AG10803 (cell line): ENCODE measurements around the gene ACVR1B.

Source experiments
- DNase-seq: peaks from one replicate; pipeline ENCODE4 v3.0.0; 2010; ENCODE audit warnings: low read depth
- H3K4me3 ChIP-seq: 2 replicates; pipeline ENCODE4 v1.5.1; 2011; ENCODE audit warnings: mild to moderate bottlenecking, low read length, control low read depth
- TF ChIP-seq, protein P1 (sequence below): conservative IDR thresholded peaks from 2 replicates; pipeline ENCODE4 v1.5.1; 2011; ENCODE audit warnings: mild to moderate bottlenecking, low read length, control low read depth, inconsistent platforms

The ACVR1B gene

DNA sequence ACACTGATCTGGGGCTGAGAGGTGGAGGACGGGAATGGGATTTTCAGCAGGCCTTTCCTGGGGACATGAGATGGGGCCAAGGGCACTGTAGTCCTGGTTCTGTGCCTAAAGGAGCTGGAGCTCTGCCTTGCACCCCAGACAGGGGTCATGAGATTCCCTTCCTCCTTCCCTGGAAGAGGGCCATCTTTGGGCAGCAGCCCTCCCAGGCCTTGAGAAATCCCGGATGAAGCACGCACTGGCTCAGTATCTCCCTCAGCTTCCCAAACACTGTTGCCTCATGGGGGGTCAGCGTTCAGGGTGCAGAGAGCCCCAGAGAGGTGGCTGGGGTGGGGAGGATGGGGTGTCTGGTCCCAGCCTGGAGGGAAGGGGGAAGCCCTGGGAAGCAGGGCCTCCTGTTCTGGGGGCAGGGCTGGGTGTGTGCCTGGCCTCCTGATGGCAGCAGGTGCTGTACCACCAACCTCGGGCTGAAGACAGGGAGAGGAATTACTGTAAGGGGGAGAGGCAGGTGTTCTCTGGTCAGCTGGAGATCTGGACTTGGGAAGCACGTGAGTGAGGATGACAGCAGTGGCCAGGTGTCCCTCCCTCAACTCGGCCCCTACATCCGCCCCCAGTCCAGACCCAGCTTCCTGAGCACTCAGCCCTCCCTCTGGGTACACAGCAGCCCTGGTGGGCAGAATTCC lies 91.3 kb downstream of the ACVR1B start:
- TF ChIP-seq, protein P1, sequence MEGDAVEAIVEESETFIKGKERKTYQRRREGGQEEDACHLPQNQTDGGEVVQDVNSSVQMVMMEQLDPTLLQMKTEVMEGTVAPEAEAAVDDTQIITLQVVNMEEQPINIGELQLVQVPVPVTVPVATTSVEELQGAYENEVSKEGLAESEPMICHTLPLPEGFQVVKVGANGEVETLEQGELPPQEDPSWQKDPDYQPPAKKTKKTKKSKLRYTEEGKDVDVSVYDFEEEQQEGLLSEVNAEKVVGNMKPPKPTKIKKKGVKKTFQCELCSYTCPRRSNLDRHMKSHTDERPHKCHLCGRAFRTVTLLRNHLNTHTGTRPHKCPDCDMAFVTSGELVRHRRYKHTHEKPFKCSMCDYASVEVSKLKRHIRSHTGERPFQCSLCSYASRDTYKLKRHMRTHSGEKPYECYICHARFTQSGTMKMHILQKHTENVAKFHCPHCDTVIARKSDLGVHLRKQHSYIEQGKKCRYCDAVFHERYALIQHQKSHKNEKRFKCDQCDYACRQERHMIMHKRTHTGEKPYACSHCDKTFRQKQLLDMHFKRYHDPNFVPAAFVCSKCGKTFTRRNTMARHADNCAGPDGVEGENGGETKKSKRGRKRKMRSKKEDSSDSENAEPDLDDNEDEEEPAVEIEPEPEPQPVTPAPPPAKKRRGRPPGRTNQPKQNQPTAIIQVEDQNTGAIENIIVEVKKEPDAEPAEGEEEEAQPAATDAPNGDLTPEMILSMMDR: no peak
- DNase-seq: no peak

DNA sequence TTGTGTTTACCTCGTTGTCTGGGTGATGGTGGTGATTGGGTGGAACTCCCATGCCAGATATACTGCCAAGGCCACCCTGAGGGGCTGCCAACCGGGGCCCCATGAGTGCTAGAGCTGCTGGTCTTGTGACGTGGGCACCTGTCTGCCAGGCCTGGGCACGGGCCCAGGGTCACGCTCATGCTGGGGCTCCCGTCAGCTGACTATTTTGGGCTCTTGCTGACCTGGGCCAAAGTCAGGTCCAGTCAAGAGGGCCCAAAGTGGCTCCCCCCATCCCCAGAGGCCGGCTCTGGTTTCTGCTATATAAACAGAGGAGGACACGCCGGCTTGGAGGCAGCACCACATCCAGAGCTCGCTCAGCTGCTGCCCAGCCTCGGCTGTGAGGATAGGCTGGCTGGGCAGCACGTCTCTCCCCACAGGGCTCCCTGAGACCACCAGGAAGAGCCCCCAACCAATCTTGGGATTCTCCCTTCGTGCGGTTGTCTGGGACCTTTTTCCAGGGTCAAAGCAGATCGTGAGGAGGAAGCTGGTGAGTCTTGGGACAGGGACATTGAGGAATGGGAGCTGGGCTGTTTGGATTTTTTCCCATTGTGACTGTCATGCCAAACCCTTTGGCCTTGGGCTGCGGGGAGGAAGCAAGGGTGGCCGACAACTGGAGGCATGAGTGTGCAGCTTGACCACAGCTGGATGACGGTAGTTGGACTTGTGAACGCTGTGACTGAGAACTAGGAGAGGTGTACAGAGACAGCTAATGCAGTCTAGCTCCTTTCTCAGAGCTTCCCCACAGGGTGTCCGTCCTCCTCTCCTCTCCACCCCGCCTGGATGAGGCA lies 92.1 kb downstream of the ACVR1B start:
- peak; percentile 83 for DNase-seq
- peak overlapping the region; percentile 15 for H3K4me3 ChIP-seq
- TF ChIP-seq, protein P1: no peak

More for the DNA sequence above, 91.3 kb downstream of the ACVR1B start:
- no peak overlapping the region for H3K4me3 ChIP-seq

DNA sequence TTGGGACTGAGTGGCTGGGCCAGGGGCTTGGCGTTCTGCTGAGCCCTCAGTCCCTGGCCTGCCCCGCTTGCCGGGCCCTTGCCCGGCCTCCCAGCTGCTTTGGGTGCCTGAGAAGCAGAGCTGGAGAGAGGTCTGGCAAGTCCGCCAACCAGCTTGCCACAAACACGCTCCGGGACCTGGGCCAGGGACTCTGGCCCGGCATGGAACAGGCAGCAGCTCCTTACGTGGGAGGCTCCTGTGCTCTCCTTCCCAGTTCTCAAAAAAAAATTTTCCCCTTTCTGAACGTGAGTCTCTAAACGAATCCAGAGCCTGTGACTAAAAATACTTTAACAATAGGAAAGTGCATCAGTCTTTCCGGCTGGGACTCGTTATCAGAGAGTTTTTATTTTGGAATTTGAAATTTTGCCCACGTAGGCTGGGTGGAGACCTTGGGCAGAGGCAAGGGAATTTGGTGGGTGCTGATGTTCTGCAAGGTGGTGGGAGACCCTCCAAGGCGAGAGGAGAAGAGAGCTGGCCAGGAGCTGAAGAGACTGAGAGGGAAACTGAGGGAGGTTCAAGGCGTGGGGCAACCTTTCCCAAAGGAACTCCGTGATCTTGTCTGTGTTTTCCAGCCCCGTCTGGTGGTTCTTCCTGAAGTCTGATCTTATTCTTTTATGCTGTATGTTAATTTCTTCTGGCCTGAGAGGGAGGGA lies 92.9 kb downstream of the ACVR1B start:
- TF ChIP-seq, protein P1: no peak
- peak overlapping the region; percentile 15 for H3K4me3 ChIP-seq
- DNase-seq: peak; percentile 98

DNA sequence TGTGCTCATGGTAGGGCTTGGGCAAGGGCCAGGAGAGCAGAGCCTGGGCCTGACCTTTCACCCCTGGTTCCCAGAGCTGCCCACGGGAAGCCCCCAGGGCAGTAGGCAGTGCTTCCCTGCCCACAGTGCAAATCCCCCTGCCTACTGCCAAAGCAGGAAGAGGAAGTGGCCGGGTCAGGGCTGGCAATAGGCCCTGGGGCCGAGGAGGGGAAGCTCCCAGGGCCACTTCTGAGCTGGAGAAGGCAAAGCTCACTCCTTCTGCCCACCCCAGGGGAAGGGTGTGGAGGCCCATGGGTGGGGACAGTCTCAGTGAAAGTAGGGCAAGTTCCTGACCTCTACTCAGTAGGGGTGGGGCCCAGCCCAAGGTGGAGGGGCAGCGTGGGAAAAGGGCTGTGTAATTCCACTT lies 94.3 kb downstream of the ACVR1B start:
- TF ChIP-seq, protein P1: no peak
- H3K4me3 ChIP-seq: no peak overlapping the region
- DNase-seq: no peak
